Measurements from ENCODE around the gene HDAC10.
A peak's percentile ranks its signal among the peaks of the same experiment; 100 is the strongest.

The HDAC10 gene

GRCh38 chr22:50213263-50213662 lies 37.8 kb downstream of the HDAC10 start:
- Histone ChIP-seq H3K27ac (no peak overlapping the region), H3K4me3 (ENCODE audit: low read depth, low read length) (no peak overlapping the region), H3K36me3 (replicated peaks) (peaks cover 47% of the 10 kb centered on the region), H3K27me3 (replicated peaks) (no peaks in the 10 kb centered on the region)
- no peak for TF ChIP-seq CTCF (IDR thresholded peaks at IDR 0.05; ENCODE audit: low read depth, low read length, missing control alignments)
- no peak for DNase-seq
- in situ Hi-C loops (cut with HindIII; ENCODE audit: low pct_ligation_motif_present, low sequenced_read_pairs): no loop called here

GRCh38 chr22:50211147-50211546 lies 39.9 kb downstream of the HDAC10 start:
- DNase-seq: no peak
- no peak for TF ChIP-seq CTCF (IDR thresholded peaks at IDR 0.05; ENCODE audit: low read depth, low read length, missing control alignments)
- Histone ChIP-seq H3K27ac (no peak overlapping the region), H3K36me3 (replicated peaks) (peaks cover 35% of the 10 kb centered on the region), H3K27me3 (replicated peaks) (no peaks in the 10 kb centered on the region), H3K4me3 (ENCODE audit: low read depth, low read length) (no peak overlapping the region)
- in situ Hi-C loops (cut with HindIII; ENCODE audit: low pct_ligation_motif_present, low sequenced_read_pairs): no loop called here

- no peak overlapping the region for H3K27ac ChIP-seq
- in situ Hi-C loops (cut with HindIII; ENCODE audit: low pct_ligation_motif_present, low sequenced_read_pairs): no loop called here
- peaks cover 34% of the 10 kb centered on the region for H3K36me3 ChIP-seq (replicated peaks)
- no peak overlapping the region for H3K4me3 ChIP-seq (ENCODE audit: low read depth, low read length)
- no peaks in the 10 kb centered on the region for H3K27me3 ChIP-seq (replicated peaks)
- DNase-seq: no peak
- TF ChIP-seq CTCF (IDR thresholded peaks at IDR 0.05; ENCODE audit: low read depth, low read length, missing control alignments): no peak
These were observed 40.5 kb downstream of the HDAC10 start for GRCh38 chr22:50210378-50211139.

GRCh38 chr22:50209893-50210292 lies 41.2 kb downstream of the HDAC10 start:
- in situ Hi-C loops (cut with HindIII; ENCODE audit: low pct_ligation_motif_present, low sequenced_read_pairs): no loop called here
- peak; percentile 55 for DNase-seq
- no peak overlapping the region for H3K4me3 ChIP-seq (ENCODE audit: low read depth, low read length)
- no peaks in the 10 kb centered on the region for H3K27me3 ChIP-seq (replicated peaks)
- TF ChIP-seq CTCF (IDR thresholded peaks at IDR 0.05; ENCODE audit: low read depth, low read length, missing control alignments): peak; percentile 95
- H3K36me3 ChIP-seq (replicated peaks): peaks cover 31% of the 10 kb centered on the region
- H3K27ac ChIP-seq: no peak overlapping the region

- in situ Hi-C loops (cut with HindIII; ENCODE audit: low pct_ligation_motif_present, low sequenced_read_pairs): no loop called here
- TF ChIP-seq CTCF (IDR thresholded peaks at IDR 0.05; ENCODE audit: low read depth, low read length, missing control alignments): no peak
- peaks cover 25% of the 10 kb centered on the region for H3K36me3 ChIP-seq (replicated peaks)
- DNase-seq: no peak
- H3K27ac ChIP-seq: no peak overlapping the region
- no peaks in the 10 kb centered on the region for H3K27me3 ChIP-seq (replicated peaks)
- H3K4me3 ChIP-seq (ENCODE audit: low read depth, low read length): no peak overlapping the region
These were observed 41.8 kb downstream of the HDAC10 start for GRCh38 chr22:50208939-50209892.
